ENCODE measurements around the gene NUTF2.
"Not testable (repeated sequence)": the region's sequence is repeated elsewhere in the genome, so short reads cannot be mapped to it uniquely, and the experiment has no call there.

Gene NUTF2

GRCh38 chr16:67846320-67847063 is at the start of gene NUTF2:
TSS of gene NUTF2 (plus strand) at chr16:67846933. CDS start at chr16:67865131, 18,198 bp downstream.
- peak; percentile 88 for DNase-seq

GRCh38 chr16:67800338-67800926 is 46.3 kb upstream of the NUTF2 start:
- DNase-seq = no peak

- no peak for DNase-seq
Measured at GRCh38 chr16:67801241-67801640, 45.5 kb upstream of the NUTF2 start.

- DNase-seq = no peak
Measured at GRCh38 chr16:67801883-67802282, 44.9 kb upstream of the NUTF2 start.

- DNase-seq = no peak
Measured at GRCh38 chr16:67803894-67804293, 42.8 kb upstream of the NUTF2 start.

GRCh38 chr16:67804853-67805542 is 41.7 kb upstream of the NUTF2 start:
- no peak for DNase-seq

- no peak for DNase-seq
Measured at GRCh38 chr16:67805718-67806427, 40.9 kb upstream of the NUTF2 start.

GRCh38 chr16:67806428-67807147 is 40.1 kb upstream of the NUTF2 start, which contains the start of the genes RANBP10 and TSNAXIP1:
TSS of gene RANBP10 (minus strand) at chr16:67806560. CDS start at chr16:67806536, 24 bp downstream.
TSS of gene TSNAXIP1 (plus strand) at chr16:67806889. CDS start at chr16:67807150, 261 bp downstream.
- peak; percentile 96 for DNase-seq

GRCh38 chr16:67807148-67807682 is 39.5 kb upstream of the NUTF2 start:
- DNase-seq = no peak

- no peak for DNase-seq
Measured at GRCh38 chr16:67811899-67812298, 34.8 kb upstream of the NUTF2 start.

- peak; percentile 21 for DNase-seq
Measured at GRCh38 chr16:67814567-67814966, 32.2 kb upstream of the NUTF2 start.

GRCh38 chr16:67820608-67821259 is 26.0 kb upstream of the NUTF2 start:
- no peak for DNase-seq

GRCh38 chr16:67822511-67822910 is 24.2 kb upstream of the NUTF2 start:
- DNase-seq = no peak

- DNase-seq = no peak
Measured at GRCh38 chr16:67825119-67825518, 21.6 kb upstream of the NUTF2 start.

- DNase-seq = no peak
Measured at GRCh38 chr16:67825906-67826305, 20.8 kb upstream of the NUTF2 start.

- DNase-seq = no peak
Measured at GRCh38 chr16:67828651-67829050, 18.1 kb upstream of the NUTF2 start.

- DNase-seq = no peak
Measured at GRCh38 chr16:67833030-67833414, 13.7 kb upstream of the NUTF2 start.

GRCh38 chr16:67833415-67834241 is 13.1 kb upstream of the NUTF2 start:
- peak; percentile 78 for DNase-seq

- DNase-seq = no peak
Measured at GRCh38 chr16:67834242-67834614, 12.5 kb upstream of the NUTF2 start.

GRCh38 chr16:67837190-67837589 is 9.5 kb upstream of the NUTF2 start:
- not testable (repeated sequence) for DNase-seq

GRCh38 chr16:67837811-67838210 is 8.9 kb upstream of the NUTF2 start:
- no peak for DNase-seq

All from NCI-H1105 treated with DMSO at 0.1 percent for 48 hours (cell line).